Measurements from ENCODE around the gene MYO10. TPM values are rescaled to one million over a fixed set of nuclear protein-coding genes. Genes with fewer than 3 reads are reported as not detected.
"Not testable (repeated sequence)": the region's sequence is repeated elsewhere in the genome, so short reads cannot be mapped to it uniquely, and the experiment has no call there.

MYO10 gene
- 86.3 TPM for polyA plus RNA-seq (2013, experiment 1 of 2)
- polyA plus RNA-seq (2013, experiment 2 of 2), result 80.2 TPM

DNA sequence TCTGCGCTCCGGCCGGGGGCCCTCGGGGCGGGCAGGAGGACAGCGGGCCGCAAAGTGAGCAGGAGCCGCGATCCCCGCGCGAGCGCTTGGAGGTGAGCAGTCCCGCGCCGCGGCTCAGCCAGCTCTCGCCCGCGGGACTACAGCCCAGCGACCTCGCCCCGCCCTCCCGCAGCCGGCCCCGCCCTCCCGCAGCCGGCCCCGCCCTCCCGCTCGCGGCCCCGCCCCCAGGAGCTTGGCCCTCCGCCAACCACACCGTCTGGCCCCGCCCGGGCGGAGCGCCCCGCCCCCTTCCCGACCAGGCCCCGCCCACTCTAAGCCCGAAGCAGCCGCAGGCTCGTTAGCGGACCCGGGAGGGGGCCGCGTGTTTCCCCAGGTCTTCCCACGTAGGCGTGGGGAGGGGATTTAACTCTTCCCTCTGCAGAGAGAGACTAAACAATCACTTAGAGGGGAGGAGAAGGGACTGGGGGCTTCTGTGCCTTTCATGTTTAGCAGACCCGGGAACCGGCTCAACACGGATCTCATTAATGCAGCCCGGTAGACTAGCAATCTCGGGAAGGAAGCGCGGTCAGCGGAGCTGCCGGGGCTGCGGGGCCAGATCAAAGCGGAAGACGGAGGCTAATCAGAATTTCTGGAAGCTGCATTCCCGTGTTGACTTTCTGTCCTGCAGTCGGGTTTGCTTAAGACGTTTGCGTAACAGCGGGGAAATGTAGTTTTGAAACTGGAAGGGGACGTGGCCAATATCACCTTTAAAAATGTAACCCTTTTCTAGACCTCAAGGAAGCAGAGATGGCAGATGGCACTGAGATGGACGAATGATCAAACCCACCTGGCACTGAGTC is at the start of gene MYO10:
TSS of gene MYO10 (minus strand) at position 139 of the 839 bp plus-strand sequence. CDS start 480 bp downstream, outside the sequence.
- Histone ChIP-seq H3K9me3 (ENCODE audit: control insufficient read depth, low read length) (no peaks in the 10 kb centered on the region), H3K4me1 (ENCODE audit: control insufficient read depth, insufficient read depth, low read length, poor library complexity, severe bottlenecking) (peaks cover 13% of the 10 kb centered on the region), H3K4me3 (ENCODE audit: extremely low read depth, insufficient read depth, low read length, poor library complexity, severe bottlenecking) (peak within 1 kb of the TSS; percentile 96), H3K36me3 (ENCODE audit: control insufficient read depth, insufficient read depth, low read length) (peaks cover 23% of the 10 kb centered on the region), H3K27ac (ENCODE audit: low read depth, low read length, severe bottlenecking) (peak within 1 kb of the TSS; percentile 85)
- 1 to 3% methylated on average over 20 to 21 of the region's 70 CpGs for WGBS, 2 experiments (ENCODE audit: insufficient coverage in 2 of 2)

GRCh38 chr5:16985304-16985703 is 49.2 kb upstream of the MYO10 start:
- not testable (repeated sequence) for H3K36me3 ChIP-seq (ENCODE audit: control insufficient read depth, insufficient read depth, low read length); H3K9me3 ChIP-seq (ENCODE audit: control insufficient read depth, low read length); H3K27ac ChIP-seq (ENCODE audit: low read depth, low read length, severe bottlenecking); H3K4me1 ChIP-seq (ENCODE audit: control insufficient read depth, insufficient read depth, low read length, poor library complexity, severe bottlenecking); H3K4me3 ChIP-seq (ENCODE audit: extremely low read depth, insufficient read depth, low read length, poor library complexity, severe bottlenecking)
- 94% methylated on average over 7 of the region's 7 CpGs for WGBS, 2 experiments (ENCODE audit: insufficient coverage in 2 of 2)

DNA sequence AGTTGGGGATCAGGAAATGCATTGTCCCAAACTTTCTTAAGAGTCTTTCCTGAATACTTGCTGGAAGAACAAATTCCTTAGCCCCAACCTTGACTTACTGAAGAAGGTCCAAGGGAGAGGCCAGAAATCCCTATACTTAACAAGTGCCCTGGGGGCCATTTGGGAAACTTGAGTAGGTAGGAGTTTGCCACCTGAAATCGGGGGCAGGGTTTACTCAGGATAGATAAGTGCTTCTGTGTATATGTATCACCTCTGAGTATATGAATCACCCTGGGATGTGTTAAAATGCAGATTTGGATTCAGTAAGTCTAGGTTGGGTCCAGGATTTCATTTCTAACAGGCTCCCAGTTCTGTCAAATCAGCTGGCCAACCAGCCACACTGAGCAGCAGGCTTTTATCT is 47.9 kb upstream of the MYO10 start:
- Histone ChIP-seq H3K27ac (ENCODE audit: low read depth, low read length, severe bottlenecking) (no peak overlapping the region), H3K4me1 (ENCODE audit: control insufficient read depth, insufficient read depth, low read length, poor library complexity, severe bottlenecking) (peaks cover 3% of the 10 kb centered on the region), H3K36me3 (ENCODE audit: control insufficient read depth, insufficient read depth, low read length) (no peaks in the 10 kb centered on the region), H3K4me3 (ENCODE audit: extremely low read depth, insufficient read depth, low read length, poor library complexity, severe bottlenecking) (no peak overlapping the region), H3K9me3 (ENCODE audit: control insufficient read depth, low read length) (no peaks in the 10 kb centered on the region)
- 75% methylated on average over 1 of the region's 1 CpG; no CpG with 5 or more reads in 1 of the 2 experiments for WGBS, 2 experiments (ENCODE audit: insufficient coverage in 2 of 2)

- no peaks in the 10 kb centered on the region for H3K36me3 ChIP-seq (ENCODE audit: control insufficient read depth, insufficient read depth, low read length)
- peaks cover 3% of the 10 kb centered on the region for H3K4me1 ChIP-seq (ENCODE audit: control insufficient read depth, insufficient read depth, low read length, poor library complexity, severe bottlenecking)
- no peak overlapping the region for H3K27ac ChIP-seq (ENCODE audit: low read depth, low read length, severe bottlenecking)
- H3K4me3 ChIP-seq (ENCODE audit: extremely low read depth, insufficient read depth, low read length, poor library complexity, severe bottlenecking), result no peak overlapping the region
- WGBS, 2 experiments (ENCODE audit: insufficient coverage in 2 of 2), result 93 to 96% methylated on average over 9 of the region's 9 CpGs
- no peaks in the 10 kb centered on the region for H3K9me3 ChIP-seq (ENCODE audit: control insufficient read depth, low read length)
Observed at GRCh38 chr5:16983022-16983639, 47.0 kb upstream of the MYO10 start.

GRCh38 chr5:16981700-16982099 is 45.6 kb upstream of the MYO10 start:
- H3K9me3 ChIP-seq (ENCODE audit: control insufficient read depth, low read length), result no peaks in the 10 kb centered on the region
- 89 to 97% methylated on average over 5 to 7 of the region's 8 CpGs for WGBS, 2 experiments (ENCODE audit: insufficient coverage in 2 of 2)
- no peaks in the 10 kb centered on the region for H3K36me3 ChIP-seq (ENCODE audit: control insufficient read depth, insufficient read depth, low read length)
- no peak overlapping the region for H3K4me3 ChIP-seq (ENCODE audit: extremely low read depth, insufficient read depth, low read length, poor library complexity, severe bottlenecking)
- peaks cover 3% of the 10 kb centered on the region for H3K4me1 ChIP-seq (ENCODE audit: control insufficient read depth, insufficient read depth, low read length, poor library complexity, severe bottlenecking)
- H3K27ac ChIP-seq (ENCODE audit: low read depth, low read length, severe bottlenecking), result no peak overlapping the region

DNA sequence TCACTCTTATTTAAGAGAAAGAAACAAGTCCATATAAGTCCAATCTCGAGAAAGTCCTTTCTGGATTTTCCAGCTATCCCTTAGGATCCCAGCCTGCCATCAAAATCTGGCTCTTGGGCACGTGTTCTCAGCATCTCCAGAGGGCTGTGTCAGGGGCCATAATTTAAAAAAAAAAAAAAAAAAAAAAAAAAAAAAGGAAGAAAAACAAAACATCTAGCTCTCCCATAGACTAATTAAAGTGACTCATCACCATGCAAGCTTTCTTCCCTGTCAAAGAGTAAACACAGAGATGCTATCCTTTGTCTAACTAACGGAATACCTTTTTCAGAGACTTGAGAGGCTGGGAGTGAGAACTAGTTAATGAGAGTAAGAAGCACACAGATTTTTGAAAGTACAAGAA is 44.9 kb upstream of the MYO10 start:
- WGBS, 2 experiments (ENCODE audit: insufficient coverage in 2 of 2), result 100% methylated on average over 1 of the region's 3 CpGs
- no peaks in the 10 kb centered on the region for H3K36me3 ChIP-seq (ENCODE audit: control insufficient read depth, insufficient read depth, low read length)
- no peak overlapping the region for H3K4me3 ChIP-seq (ENCODE audit: extremely low read depth, insufficient read depth, low read length, poor library complexity, severe bottlenecking)
- H3K4me1 ChIP-seq (ENCODE audit: control insufficient read depth, insufficient read depth, low read length, poor library complexity, severe bottlenecking), result peaks cover 3% of the 10 kb centered on the region
- no peak overlapping the region for H3K27ac ChIP-seq (ENCODE audit: low read depth, low read length, severe bottlenecking)
- no peaks in the 10 kb centered on the region for H3K9me3 ChIP-seq (ENCODE audit: control insufficient read depth, low read length)

DNA sequence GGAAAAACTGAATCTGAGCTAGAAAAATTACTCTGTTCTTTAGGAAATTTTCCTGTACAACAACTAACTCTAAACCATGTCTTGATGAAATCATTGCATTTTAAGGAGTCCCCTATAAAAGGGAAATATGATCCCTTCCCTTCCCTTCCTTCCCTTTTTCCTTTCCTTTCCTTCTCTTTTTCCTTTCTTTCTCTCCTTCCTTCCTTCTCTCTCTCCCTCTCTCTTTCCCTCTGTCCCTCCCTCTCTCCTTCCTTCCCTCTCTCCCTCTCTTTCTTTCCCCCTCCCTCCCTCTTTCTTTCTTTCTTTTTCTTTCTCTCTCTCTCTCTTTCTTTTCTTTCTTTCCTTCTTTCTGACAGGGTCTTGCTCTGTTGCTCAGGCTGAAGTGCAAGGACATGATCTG is 42.2 kb upstream of the MYO10 start:
- Histone ChIP-seq H3K36me3 (ENCODE audit: control insufficient read depth, insufficient read depth, low read length) (no peaks in the 10 kb centered on the region), H3K4me1 (ENCODE audit: control insufficient read depth, insufficient read depth, low read length, poor library complexity, severe bottlenecking) (peaks cover 3% of the 10 kb centered on the region), H3K27ac (ENCODE audit: low read depth, low read length, severe bottlenecking) (no peak overlapping the region), H3K4me3 (ENCODE audit: extremely low read depth, insufficient read depth, low read length, poor library complexity, severe bottlenecking) (no peak overlapping the region), H3K9me3 (ENCODE audit: control insufficient read depth, low read length) (no peaks in the 10 kb centered on the region)

- Histone ChIP-seq H3K4me1 (ENCODE audit: control insufficient read depth, insufficient read depth, low read length, poor library complexity, severe bottlenecking) (peaks cover 4% of the 10 kb centered on the region), H3K9me3 (ENCODE audit: control insufficient read depth, low read length) (no peaks in the 10 kb centered on the region), H3K27ac (ENCODE audit: low read depth, low read length, severe bottlenecking) (no peak overlapping the region), H3K36me3 (ENCODE audit: control insufficient read depth, insufficient read depth, low read length) (no peaks in the 10 kb centered on the region), H3K4me3 (ENCODE audit: extremely low read depth, insufficient read depth, low read length, poor library complexity, severe bottlenecking) (no peak overlapping the region)
- WGBS, 2 experiments (ENCODE audit: insufficient coverage in 2 of 2), result 100% methylated on average over 1 of the region's 1 CpG; no CpG with 5 or more reads in 1 of the 2 experiments
Observed at GRCh38 chr5:16976625-16977008, 40.5 kb upstream of the MYO10 start.

DNA sequence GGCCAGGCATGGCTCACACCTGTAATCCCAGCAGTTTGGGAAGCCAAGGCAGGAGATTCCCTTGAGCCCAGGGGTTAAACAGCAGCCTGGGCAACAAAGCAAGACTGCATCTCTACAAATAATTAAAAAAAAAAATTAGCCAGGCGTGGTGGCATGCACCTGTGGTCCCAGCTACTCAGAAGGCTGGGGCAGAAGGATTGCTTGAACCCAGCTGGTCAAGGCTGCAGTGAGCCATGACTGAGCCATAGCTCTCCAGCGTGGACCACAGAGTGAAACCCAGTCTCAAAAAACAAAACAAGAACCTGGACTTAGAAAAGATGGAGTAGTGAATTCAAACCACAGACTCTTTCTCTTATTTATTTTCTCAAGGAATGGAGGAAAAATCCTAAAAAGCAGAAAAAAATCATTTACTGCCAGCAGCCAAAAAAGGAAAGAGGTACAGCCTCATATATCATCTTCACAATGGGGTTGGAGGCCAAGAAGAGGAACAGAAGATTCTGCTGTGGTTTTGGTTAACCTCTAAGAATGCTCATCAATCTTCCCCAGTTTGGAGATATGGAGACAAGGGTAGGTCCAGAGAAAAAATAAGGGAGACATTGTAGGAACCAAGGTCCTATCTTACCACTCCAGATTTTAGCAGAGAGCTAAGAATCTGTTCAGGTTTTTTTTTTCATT is 40.0 kb upstream of the MYO10 start:
- Histone ChIP-seq H3K9me3 (ENCODE audit: control insufficient read depth, low read length) (no peaks in the 10 kb centered on the region), H3K4me1 (ENCODE audit: control insufficient read depth, insufficient read depth, low read length, poor library complexity, severe bottlenecking) (peaks cover 9% of the 10 kb centered on the region), H3K4me3 (ENCODE audit: extremely low read depth, insufficient read depth, low read length, poor library complexity, severe bottlenecking) (no peak overlapping the region), H3K27ac (ENCODE audit: low read depth, low read length, severe bottlenecking) (no peak overlapping the region), H3K36me3 (ENCODE audit: control insufficient read depth, insufficient read depth, low read length) (no peaks in the 10 kb centered on the region)
- WGBS, 2 experiments (ENCODE audit: insufficient coverage in 2 of 2), result 91 to 100% methylated on average over 1 of the region's 2 CpGs

- Histone ChIP-seq H3K4me1 (ENCODE audit: control insufficient read depth, insufficient read depth, low read length, poor library complexity, severe bottlenecking) (peaks cover 18% of the 10 kb centered on the region), H3K27ac (ENCODE audit: low read depth, low read length, severe bottlenecking) (no peak overlapping the region), H3K36me3 (ENCODE audit: control insufficient read depth, insufficient read depth, low read length) (no peaks in the 10 kb centered on the region), H3K4me3 (ENCODE audit: extremely low read depth, insufficient read depth, low read length, poor library complexity, severe bottlenecking) (no peak overlapping the region), H3K9me3 (ENCODE audit: control insufficient read depth, low read length) (no peaks in the 10 kb centered on the region)
- 100% methylated on average over 1 of the region's 2 CpGs; no CpG with 5 or more reads in 1 of the 2 experiments for whole genome bisulfite sequencing, 2 experiments (ENCODE audit: insufficient coverage in 2 of 2)
Observed at GRCh38 chr5:16974981-16975380, 38.9 kb upstream of the MYO10 start.

Measured in mesodermal cell (in vitro differentiated cells).